Measurements from ENCODE around the gene TFCP2. TPM values are rescaled to one million over a fixed set of nuclear protein-coding genes. Genes with fewer than 3 reads are reported as not detected.

The TFCP2 gene
- total RNA-seq, 2 donors from 2014 or later = 16.1 to 23.1 TPM

DNA sequence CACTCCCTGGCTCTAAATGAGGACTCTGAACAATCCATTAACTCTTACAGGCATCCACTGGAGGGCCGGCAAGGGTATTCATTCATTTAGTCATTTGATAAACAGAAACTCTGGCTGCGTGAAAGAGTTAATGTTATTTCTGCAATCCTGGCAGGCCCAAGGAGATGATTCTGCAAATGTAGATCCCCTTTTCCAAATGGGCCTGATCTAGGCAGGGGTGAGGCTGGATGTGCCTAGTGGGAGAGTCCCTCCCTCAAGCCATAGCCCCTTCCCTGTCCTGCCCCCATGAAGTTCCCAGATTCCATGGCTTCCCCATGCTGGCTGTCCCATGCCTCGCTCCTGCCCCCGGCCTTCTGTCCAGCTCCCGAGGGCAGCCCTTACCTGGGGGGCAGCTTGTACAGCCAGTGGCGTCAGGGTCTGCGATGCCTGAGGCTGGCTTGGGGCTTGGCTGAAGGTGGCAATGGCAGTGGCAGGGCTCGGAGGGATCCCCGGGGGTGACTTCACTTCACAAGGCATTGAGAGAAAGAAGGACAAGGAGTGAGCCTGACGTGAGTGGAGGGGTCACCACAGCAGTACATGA, 26.5 kb upstream of the TFCP2 start:
- DNase-seq (ENCODE audit: low spot score) = peak; percentile 71
- intact Hi-C loops (cut with DNase I) = no loop called here

DNA sequence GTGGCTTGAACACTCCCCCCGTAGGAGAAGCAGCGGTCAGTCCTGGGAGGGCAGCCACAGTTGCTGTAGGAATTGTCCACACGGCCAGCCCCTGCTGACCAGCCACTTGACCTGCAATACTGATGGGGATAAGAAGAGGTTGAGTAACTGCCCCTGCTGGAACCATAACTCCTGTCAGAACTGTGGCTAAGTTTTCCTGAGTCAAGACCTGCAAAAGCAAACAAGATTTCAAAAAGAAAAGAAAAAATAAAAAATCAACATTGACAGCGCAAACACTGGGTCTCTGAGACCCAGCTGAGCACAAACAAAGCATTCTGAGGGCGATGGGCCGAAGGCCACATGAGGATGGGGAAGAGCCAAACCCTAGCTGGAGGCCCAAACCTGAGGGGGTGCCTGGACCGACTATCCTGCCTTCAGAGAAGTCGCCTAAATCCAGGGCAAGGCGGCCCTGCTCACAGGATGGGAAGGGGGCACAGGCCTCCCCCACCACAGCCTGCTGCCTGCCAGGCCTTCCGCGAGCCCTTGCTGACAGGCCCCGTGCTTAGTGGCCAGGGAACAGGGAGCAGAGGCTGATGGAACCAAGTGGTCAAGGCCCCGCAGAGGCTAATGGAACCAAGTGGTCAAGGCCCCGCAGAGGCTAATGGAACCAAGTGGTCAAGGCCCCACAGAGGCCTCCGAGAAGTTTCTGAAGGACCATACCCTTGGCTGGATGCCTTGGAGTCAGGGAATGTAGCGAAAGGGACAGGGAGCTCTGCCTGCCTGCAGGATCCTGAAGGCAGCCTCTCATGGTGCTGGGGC, 25.8 kb upstream of the TFCP2 start:
- intact Hi-C loops (cut with DNase I) = no loop called here
- DNase-seq (ENCODE audit: low spot score) = peak; percentile 68

DNA sequence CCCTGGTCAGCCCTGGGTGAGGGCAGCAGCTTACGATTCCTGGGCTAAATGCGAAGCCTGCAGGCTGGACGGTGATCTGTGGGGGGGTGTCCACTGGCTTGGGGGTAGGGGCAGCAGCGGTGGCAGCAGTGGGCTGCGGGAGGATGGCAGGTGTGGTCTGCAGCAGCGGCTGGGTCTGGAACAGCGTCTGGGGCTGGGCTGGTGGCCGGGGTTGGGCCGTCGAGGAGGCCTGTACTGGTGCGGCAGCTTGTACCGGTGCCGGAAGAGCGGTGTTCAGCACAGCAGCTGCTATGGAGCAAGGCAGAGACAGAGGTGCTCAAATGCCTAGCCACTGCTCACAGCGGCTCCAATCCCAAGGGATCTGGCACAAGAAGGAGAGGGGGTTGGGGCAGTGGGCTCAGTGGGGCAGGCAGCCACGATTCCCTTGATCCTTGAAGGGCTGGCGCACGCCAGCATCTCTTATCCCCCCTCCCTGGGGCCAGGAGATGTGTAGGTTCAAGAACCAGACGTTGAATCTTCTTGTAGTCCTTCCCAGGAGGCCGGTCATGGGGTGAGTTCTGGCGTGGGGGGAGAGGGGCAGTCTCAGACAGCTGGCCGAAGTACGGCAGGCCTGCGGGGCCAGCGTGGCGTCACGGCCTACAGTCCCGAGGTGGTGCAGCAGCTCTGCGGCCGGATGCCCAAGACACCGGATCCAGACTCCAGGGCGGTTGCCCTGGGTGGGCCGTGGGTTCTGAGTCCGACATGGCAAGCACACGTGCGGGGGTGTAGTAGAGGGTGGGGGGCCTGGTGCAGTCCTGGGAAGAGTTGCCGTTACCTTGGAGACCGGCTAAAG, 25.0 kb upstream of the TFCP2 start:
- DNase-seq (ENCODE audit: low spot score) = peak; percentile 68
- intact Hi-C loops (cut with DNase I) = no loop called here

DNA sequence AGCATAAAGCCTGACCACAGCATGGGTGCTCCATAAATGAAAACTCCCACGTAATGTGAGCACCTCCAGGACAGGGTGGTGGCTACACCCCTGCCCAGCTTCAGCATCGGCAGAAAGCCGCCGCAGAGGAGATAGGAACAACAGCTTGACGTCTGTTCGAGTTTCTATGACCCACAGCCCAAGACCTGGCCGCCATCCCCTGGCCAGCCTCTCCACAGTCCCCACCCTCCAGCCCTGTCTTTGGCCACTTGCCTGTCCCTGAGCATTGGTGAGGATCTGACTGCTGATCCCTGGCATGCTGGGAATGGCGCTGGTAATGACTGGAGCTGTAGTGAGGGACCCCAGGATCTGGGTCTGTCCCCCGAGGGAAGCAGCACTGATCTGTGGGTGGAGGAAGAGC, 23.6 kb upstream of the TFCP2 start:
- peak; percentile 79 for DNase-seq (ENCODE audit: low spot score)
- intact Hi-C loops (cut with DNase I) = no loop called here

- peak; percentile 58 for DNase-seq (ENCODE audit: low spot score)
- intact Hi-C loops (cut with DNase I) = no loop called here
These were observed 22.9 kb upstream of the TFCP2 start for GRCh38 chr12:51195841-51196240.

GRCh38 chr12:51192284-51192671, 19.3 kb upstream of the TFCP2 start:
- peak; percentile 20 for DNase-seq (ENCODE audit: low spot score)
- intact Hi-C loops (cut with DNase I) = no loop called here

DNA sequence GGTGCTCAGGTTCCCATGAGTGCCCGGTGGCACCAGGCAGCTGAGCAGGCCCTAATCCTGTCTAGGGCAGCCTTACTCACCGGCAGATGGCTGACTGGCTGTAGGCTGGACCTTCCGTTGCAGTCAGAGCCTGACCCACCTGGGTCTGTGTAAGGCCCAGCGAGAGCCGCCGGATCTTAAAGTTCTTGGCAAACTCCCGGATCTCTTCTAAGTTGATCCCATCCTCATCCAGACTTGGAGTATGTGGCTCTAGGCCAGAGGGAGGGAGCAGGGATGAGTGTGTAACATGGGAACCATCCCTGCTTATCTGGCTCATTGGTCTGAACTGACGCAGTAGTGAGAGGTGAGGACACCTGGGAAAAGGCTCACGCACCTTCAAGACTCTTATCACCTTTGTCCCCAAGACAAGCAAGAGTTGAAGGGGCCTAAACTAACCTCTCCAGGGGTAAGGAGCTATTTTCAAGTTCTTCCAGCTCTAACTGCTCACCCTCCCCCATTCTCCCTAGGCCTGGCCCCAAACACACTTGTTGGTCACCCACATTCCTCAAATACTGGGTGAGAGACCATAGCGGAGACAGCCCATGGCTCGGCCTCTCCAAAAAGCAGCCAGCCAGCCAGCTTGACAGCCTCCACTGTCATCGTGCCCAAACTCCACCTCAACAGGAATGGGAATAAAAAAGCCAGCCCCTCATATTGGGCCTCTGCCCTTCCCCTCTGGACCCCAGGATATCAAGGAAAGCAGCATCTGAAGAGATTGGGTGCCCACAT, 18.8 kb upstream of the TFCP2 start:
- peak; percentile 37 for DNase-seq (ENCODE audit: low spot score)
- intact Hi-C loops (cut with DNase I) = no loop called here

- intact Hi-C loops (cut with DNase I) = no loop called here
- DNase-seq (ENCODE audit: low spot score) = peak; percentile 17
These were observed 17.9 kb upstream of the TFCP2 start for GRCh38 chr12:51190820-51191219.

DNA sequence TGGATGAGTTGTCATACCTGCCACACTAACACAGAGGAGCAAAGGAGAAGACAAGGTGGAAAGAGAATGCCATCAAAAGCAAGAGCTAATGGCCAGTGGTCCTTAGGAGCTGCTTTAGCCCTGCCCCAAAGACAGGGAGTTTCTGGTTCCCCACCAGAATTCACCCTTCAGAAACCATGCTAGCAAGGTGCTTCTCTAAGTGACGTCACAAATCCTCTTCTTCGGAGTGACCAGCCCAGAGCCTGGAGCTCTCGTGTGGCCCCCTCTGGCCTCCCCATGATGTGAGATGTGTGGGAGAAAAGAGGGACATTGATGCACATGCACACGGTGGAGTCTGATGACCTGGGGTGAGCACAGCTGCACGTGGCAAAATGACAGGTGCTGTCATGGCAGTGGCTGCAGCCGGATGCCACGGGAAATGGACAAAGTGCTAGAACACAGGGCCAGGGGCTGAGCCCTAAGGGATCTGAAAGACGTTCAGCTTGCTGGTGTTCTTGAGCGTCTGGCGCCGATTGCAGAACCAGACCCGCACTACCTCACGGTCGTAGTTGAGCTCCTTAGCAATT, 16.9 kb upstream of the TFCP2 start:
- DNase-seq (ENCODE audit: low spot score) = peak; percentile 47
- intact Hi-C loops (cut with DNase I) = no loop called here

DNA sequence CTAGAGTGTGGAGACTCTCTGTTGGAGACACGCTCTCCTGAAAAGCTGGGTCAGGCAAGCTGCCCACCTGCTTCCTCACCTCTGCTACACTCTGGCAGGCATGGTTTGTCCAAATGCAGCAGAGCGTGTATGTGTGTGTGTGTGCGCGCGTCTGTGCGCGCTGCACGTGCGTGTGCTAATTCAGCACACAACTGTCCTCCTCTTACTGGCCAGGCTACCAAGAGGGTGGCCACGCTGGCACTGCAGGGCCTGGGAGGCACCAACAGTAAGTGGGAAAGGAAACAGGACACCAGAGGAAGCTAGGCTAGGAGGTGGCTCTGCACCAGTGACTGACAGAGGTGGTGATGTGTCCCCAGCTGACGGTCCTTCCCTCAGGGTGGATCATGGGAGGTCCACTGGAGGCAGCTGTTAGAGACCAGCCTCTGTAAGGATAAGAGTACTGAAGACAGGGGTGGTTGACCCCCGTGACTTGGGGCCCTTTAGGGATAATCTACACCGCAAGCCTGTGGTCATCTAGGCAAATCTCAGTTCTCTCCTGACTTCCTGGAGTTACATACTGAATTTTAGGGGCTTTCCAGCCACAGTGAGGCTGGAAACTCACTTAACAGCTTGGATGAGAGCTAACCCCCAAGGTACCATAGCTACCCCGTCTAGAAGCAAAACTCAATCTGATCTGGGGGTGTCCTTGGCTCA, 15.6 kb upstream of the TFCP2 start:
- intact Hi-C loops (cut with DNase I) = no loop called here
- peak; percentile 32 for DNase-seq (ENCODE audit: low spot score)

GRCh38 chr12:51187370-51187987, 14.5 kb upstream of the TFCP2 start:
- peak; percentile 74 for DNase-seq (ENCODE audit: low spot score)
- intact Hi-C loops (cut with DNase I) = loop anchor here in 1 of 2 donors (1.0 kb wide), 1 partner anchor 36 kb away; no protein-coding TSS in a partner anchor

DNA sequence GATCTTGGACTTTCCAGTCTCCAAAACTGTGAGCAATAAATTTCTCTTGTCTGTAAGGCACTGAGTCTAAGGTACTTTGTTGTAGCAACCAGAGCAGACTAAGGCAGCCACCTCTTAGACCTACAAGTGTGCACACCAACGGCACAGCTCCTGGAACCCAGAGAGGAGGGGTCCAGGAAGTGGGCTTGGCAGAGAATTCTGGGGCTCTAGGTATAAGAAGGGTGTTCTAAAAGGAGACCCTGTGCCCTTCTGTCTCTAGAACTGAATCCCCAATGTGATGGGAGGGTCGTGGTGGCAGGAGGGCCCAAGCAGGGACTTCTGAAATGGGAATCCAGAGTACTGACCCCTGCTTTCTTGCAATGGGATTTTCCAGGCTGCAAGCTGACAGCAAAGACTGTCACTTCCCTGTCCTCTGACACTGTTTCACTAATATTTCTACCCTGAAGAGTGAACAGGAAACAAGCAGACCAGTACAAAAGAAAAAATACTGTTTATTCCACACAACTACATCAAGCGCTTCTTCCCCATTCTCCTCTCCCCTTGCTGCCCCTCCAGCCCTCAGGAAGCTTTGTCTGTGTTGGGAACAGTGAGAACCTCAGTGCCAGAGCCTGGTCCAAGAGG, 13.6 kb upstream of the TFCP2 start:
- intact Hi-C loops (cut with DNase I) = loop anchor here in 1 of 2 donors (1.0 kb wide), 1 partner anchor 35 kb away; no protein-coding TSS in a partner anchor
- DNase-seq (ENCODE audit: low spot score) = no peak

- DNase-seq (ENCODE audit: low spot score) = peak; percentile 47
- intact Hi-C loops (cut with DNase I) = no loop called here
These were observed 12.3 kb upstream of the TFCP2 start for GRCh38 chr12:51185171-51185717.

GRCh38 chr12:51183816-51184215, 10.9 kb upstream of the TFCP2 start:
- peak; percentile 43 for DNase-seq (ENCODE audit: low spot score)

DNA sequence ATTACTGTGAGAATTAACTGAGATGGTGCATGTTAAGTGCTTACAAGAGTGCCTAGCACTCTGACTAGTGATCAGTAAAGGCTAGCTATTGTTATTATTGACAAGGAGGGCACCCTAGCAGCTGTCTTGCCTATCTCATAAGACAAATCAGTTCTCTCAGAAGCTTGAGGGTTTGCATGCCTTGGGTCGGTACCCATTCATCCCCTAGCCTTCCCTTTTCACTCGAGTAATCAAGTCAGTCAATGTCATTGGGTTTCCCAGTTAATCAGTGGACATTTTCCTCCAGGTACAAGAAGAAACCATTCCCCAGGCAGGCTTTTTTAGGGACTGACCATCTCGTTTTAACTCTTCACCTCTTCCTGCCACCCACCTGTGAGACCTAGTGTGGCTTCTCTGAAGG, 10.4 kb upstream of the TFCP2 start:
- intact Hi-C loops (cut with DNase I) = no loop called here
- DNase-seq (ENCODE audit: low spot score) = no peak

More at GRCh38 chr12:51183816-51184215, 10.9 kb upstream of the TFCP2 start:
- intact Hi-C loops (cut with DNase I) = no loop called here

DNA sequence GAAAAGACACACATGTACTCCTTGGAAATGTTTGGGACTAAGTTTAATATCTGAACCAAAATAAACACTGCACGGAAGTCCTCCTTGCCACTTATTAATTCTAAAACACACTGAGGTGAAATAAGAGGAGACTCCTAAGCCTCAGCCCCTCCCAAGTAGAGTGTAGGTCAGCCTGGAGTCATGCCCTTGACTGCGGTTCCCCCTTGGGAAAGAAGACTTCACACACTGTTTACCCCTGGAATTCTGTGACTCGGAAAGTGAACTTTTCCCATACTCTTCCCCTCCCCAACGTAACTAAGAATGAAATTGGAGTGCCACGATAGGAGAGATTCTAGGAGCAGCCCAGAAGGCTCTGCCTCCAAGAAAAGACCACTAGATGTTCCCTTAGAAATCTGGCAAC, 8.6 kb upstream of the TFCP2 start:
- intact Hi-C loops (cut with DNase I) = no loop called here
- DNase-seq (ENCODE audit: low spot score) = no peak

- DNase-seq (ENCODE audit: low spot score) = no peak
- intact Hi-C loops (cut with DNase I) = no loop called here
These were observed 5.0 kb upstream of the TFCP2 start for GRCh38 chr12:51177897-51178296.
